Large intestine (tissue), 12 donors: ENCODE data around the gene PLP1. TPM values are rescaled to one million over a fixed set of nuclear protein-coding genes. Genes with fewer than 3 reads are reported as not detected.

Experiments used
- DNase-seq, 2 donors: peaks; one replicate each; pipeline versions ENCODE4 v3.0.0 to v3.0.0-alpha.2; 2013
- H3K27ac ChIP-seq: one replicate; pipeline ENCODE4 v1.5.1; 2013; ENCODE audit warnings: low read length
- H3K27me3 ChIP-seq: 2 replicates; pipeline ENCODE4 v1.6.1; 2013; ENCODE audit warnings: low read length; ENCODE audit not compliant: control insufficient read depth, insufficient read depth
- H3K36me3 ChIP-seq: 2 replicates; pipeline ENCODE4 v1.6.1; 2013; ENCODE audit warnings: low read length; ENCODE audit not compliant: control insufficient read depth, insufficient read depth
- H3K4me1 ChIP-seq: one replicate; pipeline ENCODE4 v1.6.1; 2013; ENCODE audit warnings: low read length; ENCODE audit not compliant: control insufficient read depth, insufficient read depth
- H3K4me3 ChIP-seq: one replicate; pipeline ENCODE4 v1.5.1; 2013; ENCODE audit warnings: low read length
- H3K9me3 ChIP-seq: one replicate; pipeline ENCODE4 v1.6.1; 2013; ENCODE audit warnings: mild to moderate bottlenecking, low read depth, low read length, moderate library complexity; ENCODE audit not compliant: control insufficient read depth
- WGBS: methylation state at CpG from one replicate; pipeline ENCODE4 v1.1.5; 2013; ENCODE audit warnings: low lambda C conversion rate; ENCODE audit not compliant: insufficient coverage; 5-methylcytosine and 5-hydroxymethylcytosine counted together
- long read RNA-seq, 11 donors: transcript quantifications; one replicate each; lab custom pipeline, GENCODE V29; 2026
- polyA plus RNA-seq: library from polyadenylated mRNA; unstranded; fragments of 120-200 nt; gene quantifications from one replicate; pipeline ENCODE4 v1.2.1, GENCODE V29; 2013

The PLP1 gene, protein sequence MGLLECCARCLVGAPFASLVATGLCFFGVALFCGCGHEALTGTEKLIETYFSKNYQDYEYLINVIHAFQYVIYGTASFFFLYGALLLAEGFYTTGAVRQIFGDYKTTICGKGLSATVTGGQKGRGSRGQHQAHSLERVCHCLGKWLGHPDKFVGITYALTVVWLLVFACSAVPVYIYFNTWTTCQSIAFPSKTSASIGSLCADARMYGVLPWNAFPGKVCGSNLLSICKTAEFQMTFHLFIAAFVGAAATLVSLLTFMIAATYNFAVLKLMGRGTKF
- 32.0 TPM for polyA plus RNA-seq
- long read RNA-seq, donor 1, partial matches to known transcripts, result 0 of 5 reads
- long read RNA-seq, donor 1, other reads (novel, unspliced or antisense), result 0 of 5 reads
- long read RNA-seq, donor 2, transcript PLP1-221 (7 exons, 2,896 nt), result major isoform, 6 of 11 reads
- long read RNA-seq, donor 2, partial matches to known transcripts, result 0 of 11 reads
- long read RNA-seq, donor 2, other reads (novel, unspliced or antisense), result 0 of 11 reads
- long read RNA-seq, donor 3, transcript PLP1-221 (7 exons, 2,896 nt), result major isoform, 5 of 6 reads
- long read RNA-seq, donor 3, partial matches to known transcripts, result 0 of 6 reads
- long read RNA-seq, donor 3, other reads (novel, unspliced or antisense), result 0 of 6 reads
- long read RNA-seq, donor 4, result 0 reads
- long read RNA-seq, donor 5, transcript PLP1-221 (7 exons, 2,896 nt), result major isoform, 15 of 21 reads
- long read RNA-seq, donor 5, partial matches to known transcripts, result 5 of 21 reads
- long read RNA-seq, donor 5, other reads (novel, unspliced or antisense), result 0 of 21 reads
- long read RNA-seq, donor 6, transcript PLP1-221 (7 exons, 2,896 nt), result major isoform, 7 of 10 reads
- long read RNA-seq, donor 6, partial matches to known transcripts, result 0 of 10 reads
- long read RNA-seq, donor 6, other reads (novel, unspliced or antisense), result 0 of 10 reads
- long read RNA-seq, donor 7, transcript PLP1-221 (7 exons, 2,896 nt), result major isoform, 8 of 17 reads
- long read RNA-seq, donor 7, partial matches to known transcripts, result 7 of 17 reads
- long read RNA-seq, donor 7, other reads (novel, unspliced or antisense), result 0 of 17 reads
- long read RNA-seq, donor 8, transcript PLP1-221 (7 exons, 2,896 nt), result major isoform, 5 of 7 reads
- long read RNA-seq, donor 8, partial matches to known transcripts, result 0 of 7 reads
- long read RNA-seq, donor 8, other reads (novel, unspliced or antisense), result 0 of 7 reads
- long read RNA-seq, donor 9, partial matches to known transcripts, result 0 of 6 reads
- long read RNA-seq, donor 9, other reads (novel, unspliced or antisense), result 0 of 6 reads
- long read RNA-seq, donor 10, partial matches to known transcripts, result 0 of 5 reads
- long read RNA-seq, donor 10, other reads (novel, unspliced or antisense), result 0 of 5 reads
- long read RNA-seq, donor 11, transcript PLP1-221 (7 exons, 2,896 nt), result major isoform, 5 of 7 reads
- long read RNA-seq, donor 11, partial matches to known transcripts, result 0 of 7 reads
- long read RNA-seq, donor 11, other reads (novel, unspliced or antisense), result 0 of 7 reads

DNA sequence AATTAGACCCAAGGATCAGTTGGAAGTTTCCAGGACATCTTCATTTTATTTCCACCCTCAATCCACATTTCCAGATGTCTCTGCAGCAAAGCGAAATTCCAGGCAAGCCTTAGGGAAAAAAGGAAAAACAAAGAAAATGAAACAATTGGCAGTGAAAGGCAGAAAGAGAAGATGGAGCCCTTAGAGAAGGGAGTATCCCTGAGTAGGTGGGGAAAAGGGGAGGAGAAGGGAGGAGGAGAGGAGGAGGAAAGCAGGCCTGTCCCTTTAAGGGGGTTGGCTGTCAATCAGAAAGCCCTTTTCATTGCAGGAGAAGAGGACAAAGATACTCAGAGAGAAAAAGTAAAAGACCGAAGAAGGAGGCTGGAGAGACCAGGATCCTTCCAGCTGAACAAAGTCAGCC lies at the start of gene PLP1:
Gene PLP1 (plus strand): TSS at position 295 of the 400 bp plus-strand sequence. CDS start 156 bp downstream, outside the sequence.
- DNase-seq, result no peak
- Histone ChIP-seq H3K4me3 (no peak within 1 kb of the TSS), H3K27ac (no peak within 1 kb of the TSS), H3K27me3 (no peaks in the 10 kb centered on the region), H3K9me3 (no peaks in the 10 kb centered on the region), H3K36me3 (no peaks in the 10 kb centered on the region), H3K4me1 (no peaks in the 10 kb centered on the region)
- no CpG with 5 or more reads among the region's 2 CpGs for WGBS

DNA sequence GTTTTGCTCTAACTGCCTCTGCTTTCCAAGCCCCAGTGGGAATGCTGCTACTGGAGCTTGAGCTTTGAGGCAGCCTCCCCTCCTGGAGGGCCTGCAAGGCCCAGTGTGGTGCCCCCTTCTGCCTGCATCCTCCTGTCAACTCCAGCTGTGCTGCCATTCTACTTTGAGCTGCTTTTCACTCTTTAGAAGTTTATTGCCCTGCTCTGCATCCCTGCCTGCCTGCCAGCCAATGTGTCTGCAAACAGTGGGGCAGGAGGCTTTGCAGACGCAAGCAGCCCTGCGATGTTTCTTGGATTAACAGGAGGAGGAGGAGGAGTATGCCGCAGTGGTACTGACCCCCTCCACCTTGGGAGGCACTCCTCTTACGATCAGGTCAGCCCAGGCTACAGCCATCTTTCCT lies 49.5 kb upstream of the PLP1 start:
- Histone ChIP-seq H3K4me1 (no peaks in the 10 kb centered on the region), H3K9me3 (no peaks in the 10 kb centered on the region), H3K27ac (no peak overlapping the region), H3K36me3 (no peaks in the 10 kb centered on the region), H3K27me3 (no peaks in the 10 kb centered on the region), H3K4me3 (no peak overlapping the region)
- no CpG with 5 or more reads among the region's 4 CpGs for WGBS
- no peak for DNase-seq

DNA sequence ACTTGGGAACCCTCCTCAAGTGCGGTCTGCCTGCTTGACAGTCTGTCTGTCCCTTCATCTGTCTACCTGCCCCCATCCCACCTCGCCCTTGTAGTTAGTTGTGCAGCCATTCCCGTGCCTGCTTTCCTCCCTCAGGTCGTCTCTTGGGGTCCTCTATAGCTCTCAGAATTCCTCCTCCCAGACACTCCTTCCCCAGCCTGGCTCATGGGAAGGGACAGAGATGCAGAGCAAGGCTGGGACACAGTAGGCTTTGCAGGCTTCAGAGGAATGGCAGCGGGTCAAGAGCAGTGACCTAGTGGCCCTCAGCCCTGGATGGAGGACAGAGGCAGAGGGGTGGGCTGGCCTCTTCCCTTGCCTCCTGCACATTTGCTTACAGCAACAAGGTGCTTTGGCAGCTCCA lies 47.6 kb upstream of the PLP1 start:
- Histone ChIP-seq H3K4me1 (no peaks in the 10 kb centered on the region), H3K4me3 (no peak overlapping the region), H3K27me3 (peaks cover 4% of the 10 kb centered on the region), H3K27ac (no peak overlapping the region), H3K36me3 (no peaks in the 10 kb centered on the region), H3K9me3 (no peaks in the 10 kb centered on the region)
- WGBS, result no CpG with 5 or more reads among the region's 5 CpGs
- DNase-seq, result no peak

DNA sequence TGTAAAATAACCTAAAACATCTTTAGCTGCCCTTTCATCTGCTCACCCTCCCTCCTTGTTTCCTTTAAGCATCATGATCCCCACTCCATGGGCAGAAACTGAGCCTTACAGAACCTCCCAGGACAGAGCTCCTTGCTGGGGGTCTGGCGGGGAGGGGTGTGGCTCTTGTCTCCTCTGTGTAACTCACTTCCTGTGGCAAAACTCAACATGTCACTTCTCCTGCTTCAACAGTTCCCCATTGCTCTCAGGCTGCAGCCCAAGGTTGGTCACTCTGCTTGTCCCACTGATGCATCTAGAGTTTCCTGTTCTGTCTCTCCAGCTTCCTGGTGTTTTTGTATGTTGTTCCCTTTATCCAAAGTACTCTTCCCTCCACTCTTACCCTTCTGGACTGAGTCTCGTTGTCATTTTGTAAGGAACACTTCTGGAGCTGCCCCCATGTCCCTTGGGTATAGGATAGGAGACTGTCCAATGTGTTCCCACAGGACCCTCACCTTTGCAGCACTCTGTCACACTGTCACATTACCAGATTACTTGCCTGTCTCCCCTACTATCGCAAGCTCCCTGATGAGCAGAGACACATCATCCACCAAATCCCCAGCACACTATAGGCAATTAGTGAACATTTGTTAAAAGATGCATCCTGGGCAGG lies 46.4 kb upstream of the PLP1 start:
- no peak for DNase-seq
- Histone ChIP-seq H3K4me3 (no peak overlapping the region), H3K27ac (no peak overlapping the region), H3K4me1 (no peaks in the 10 kb centered on the region), H3K9me3 (no peaks in the 10 kb centered on the region), H3K36me3 (no peaks in the 10 kb centered on the region), H3K27me3 (peaks cover 4% of the 10 kb centered on the region)
- WGBS, result no CpG with 5 or more reads among the region's 3 CpGs

DNA sequence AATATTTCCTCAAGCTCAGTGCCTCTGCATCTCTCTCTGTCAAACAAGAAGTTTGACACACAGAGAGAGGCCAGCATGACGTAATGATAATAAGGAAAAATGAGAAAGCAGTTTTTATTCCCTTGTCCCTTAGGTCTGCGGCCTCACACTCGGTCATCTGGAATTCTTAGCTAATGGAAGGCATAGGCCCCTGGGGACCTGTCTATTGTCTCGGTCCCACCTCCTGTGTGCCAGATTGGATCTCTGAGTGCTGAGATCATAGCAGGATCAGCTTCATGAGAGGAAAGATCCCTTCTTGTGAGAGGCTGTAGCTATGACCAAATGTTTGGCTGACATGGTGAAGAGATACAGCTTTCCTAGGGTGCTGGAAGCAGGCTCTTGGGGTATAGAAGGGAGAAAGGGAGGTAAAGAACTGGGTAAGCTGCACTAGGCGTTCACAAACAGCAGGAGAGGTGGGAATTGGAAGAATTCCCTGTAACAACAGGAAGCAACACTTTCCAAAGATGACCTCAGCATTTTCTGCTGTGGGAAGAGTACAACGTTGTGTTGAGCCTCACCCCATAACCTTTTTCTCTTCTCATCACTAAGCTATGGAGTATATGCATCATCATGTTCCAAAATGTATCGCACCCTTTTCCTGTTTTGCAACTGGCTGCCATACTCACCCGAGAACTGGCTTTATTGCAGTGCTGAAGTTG lies 45.7 kb upstream of the PLP1 start:
- no CpG with 5 or more reads among the region's 8 CpGs for WGBS
- H3K27ac ChIP-seq, result no peak overlapping the region

DNA sequence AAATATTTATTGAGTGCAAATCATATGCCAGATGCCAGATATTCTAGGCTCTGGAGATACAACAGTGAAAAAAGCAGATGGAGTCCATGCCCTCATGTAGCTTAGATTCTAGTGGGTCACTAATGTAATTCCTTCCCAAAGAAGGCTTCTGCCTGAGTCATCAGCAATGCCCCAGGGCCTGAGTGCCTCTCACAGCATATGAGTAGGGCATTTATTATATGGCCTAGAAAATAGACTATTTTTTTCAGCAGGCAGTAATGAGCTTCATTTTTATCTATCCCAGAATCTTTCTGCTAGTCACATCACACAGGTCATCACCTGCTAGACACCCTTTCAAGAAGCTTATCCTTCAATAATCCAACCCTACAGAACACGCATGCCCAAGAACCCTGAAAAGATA lies 43.6 kb upstream of the PLP1 start:
- no peaks in the 10 kb centered on the region for H3K9me3 ChIP-seq
- H3K4me1 ChIP-seq, result no peaks in the 10 kb centered on the region
- no peak overlapping the region for H3K4me3 ChIP-seq
- H3K36me3 ChIP-seq, result no peaks in the 10 kb centered on the region
- no peak for DNase-seq
- no CpG with 5 or more reads among the region's 1 CpG for WGBS
- H3K27me3 ChIP-seq, result peaks cover 4% of the 10 kb centered on the region
- no peak overlapping the region for H3K27ac ChIP-seq

More for the DNA sequence above, 45.7 kb upstream of the PLP1 start:
- Histone ChIP-seq H3K4me3 (no peak overlapping the region), H3K9me3 (no peaks in the 10 kb centered on the region), H3K27me3 (peaks cover 4% of the 10 kb centered on the region), H3K36me3 (no peaks in the 10 kb centered on the region), H3K4me1 (no peaks in the 10 kb centered on the region)
- DNase-seq, result peak in 1 of 2 donors; percentile 8

DNA sequence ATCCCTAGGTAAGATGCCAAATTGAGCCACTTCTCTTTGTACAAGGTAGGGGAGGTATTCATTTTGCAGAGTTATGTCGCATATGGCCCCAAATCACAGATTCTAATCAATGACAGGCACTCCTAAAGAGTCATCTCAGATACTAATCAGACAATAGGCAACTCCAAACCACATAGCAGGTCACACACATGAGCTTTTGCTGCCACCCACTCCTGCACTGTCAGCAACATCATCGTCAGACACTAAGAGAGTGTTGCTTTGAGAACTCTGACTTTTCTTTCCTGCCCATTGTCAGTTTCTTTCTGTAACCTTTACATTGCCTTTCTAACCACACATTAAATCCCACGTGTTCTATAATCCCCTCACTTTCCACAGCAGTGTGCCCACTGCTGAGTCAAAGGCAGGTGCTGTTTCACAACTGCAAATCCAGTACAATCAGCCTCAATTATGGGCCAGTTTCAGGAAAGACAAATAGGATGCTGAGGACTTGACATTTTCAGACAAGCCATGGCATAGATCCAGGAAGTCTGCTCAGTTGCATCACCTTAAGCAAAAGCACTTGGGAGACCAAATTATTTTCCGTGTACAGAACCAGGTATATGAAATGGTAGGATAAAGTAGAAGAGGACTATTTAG lies 42.4 kb upstream of the PLP1 start:
- peaks cover 4% of the 10 kb centered on the region for H3K27me3 ChIP-seq
- no peaks in the 10 kb centered on the region for H3K9me3 ChIP-seq
- no peaks in the 10 kb centered on the region for H3K36me3 ChIP-seq
- no peak overlapping the region for H3K27ac ChIP-seq
- H3K4me3 ChIP-seq, result no peak overlapping the region
- H3K4me1 ChIP-seq, result no peaks in the 10 kb centered on the region
- 17% methylated on average over 1 of the region's 4 CpGs for WGBS
- DNase-seq, result no peak

DNA sequence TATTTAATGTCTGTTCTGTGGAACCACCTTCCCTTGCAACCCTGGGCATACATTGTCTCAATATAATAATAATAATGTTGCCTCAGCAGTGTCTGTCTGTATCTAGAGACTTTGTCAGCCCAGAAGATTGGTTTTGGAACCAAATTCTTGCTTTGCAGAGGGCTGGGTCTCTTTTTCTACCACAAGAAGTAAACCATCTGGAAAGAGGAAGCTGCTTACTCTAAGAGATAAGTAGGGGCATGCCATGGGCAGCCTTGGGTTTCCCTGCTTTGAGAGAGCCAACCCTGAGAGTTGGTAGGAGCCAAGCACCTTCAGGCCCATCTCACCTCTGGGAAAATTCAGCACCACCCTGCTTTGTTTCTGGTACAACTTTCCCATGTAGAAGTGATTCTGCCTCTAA lies 38.9 kb upstream of the PLP1 start:
- no peaks in the 10 kb centered on the region for H3K4me1 ChIP-seq
- H3K36me3 ChIP-seq, result no peaks in the 10 kb centered on the region
- no peak for DNase-seq
- H3K27me3 ChIP-seq, result peaks cover 4% of the 10 kb centered on the region
- H3K9me3 ChIP-seq, result no peaks in the 10 kb centered on the region
- H3K27ac ChIP-seq, result no peak overlapping the region
- H3K4me3 ChIP-seq, result no peak overlapping the region

DNA sequence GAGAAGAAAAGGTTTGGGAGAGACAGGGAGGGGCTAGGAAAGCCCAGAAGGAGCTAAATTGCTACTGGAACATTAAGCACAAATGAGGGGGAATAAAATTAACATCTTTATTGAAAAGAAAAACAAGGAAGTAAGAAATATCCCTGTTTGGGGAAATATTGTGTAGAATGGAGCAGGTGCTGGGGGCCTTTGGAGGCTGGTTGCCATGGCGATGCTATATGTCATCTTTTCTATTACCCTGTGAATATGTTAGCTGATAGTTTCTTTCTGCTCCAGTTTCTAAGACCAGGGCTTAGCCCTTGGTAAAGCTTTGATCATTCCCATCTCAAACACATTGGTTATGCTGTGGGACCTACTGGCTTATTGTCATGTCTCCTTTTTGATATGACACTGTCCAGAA lies 37.2 kb upstream of the PLP1 start:
- Histone ChIP-seq H3K27ac (no peak overlapping the region), H3K27me3 (no peaks in the 10 kb centered on the region), H3K4me1 (no peaks in the 10 kb centered on the region), H3K4me3 (no peak overlapping the region), H3K9me3 (no peaks in the 10 kb centered on the region), H3K36me3 (no peaks in the 10 kb centered on the region)
- WGBS, result no CpG with 5 or more reads among the region's 1 CpG
- no peak for DNase-seq
